Skin epidermis (tissue), 12 donors: ENCODE results near the gene MPHOSPH10.
"Not testable (repeated sequence)": the region's sequence is repeated elsewhere in the genome, so short reads cannot be mapped to it uniquely, and the experiment has no call there.

ENCODE experiments used
- H3K27ac ChIP-seq, 21 experiments: fragments of 200-600 bp; sonication (generic) in 11 of 21; one replicate each; pipeline ENCODE4 v1.5.0; 2020; ENCODE audit warnings: mild to moderate bottlenecking in 3 of 21, inconsistent platforms in 2 of 21, moderate library complexity in 2 of 21
- H3K4me3 ChIP-seq, 7 experiments: fragments of 200-600 bp; sonication (generic) in 2 of 7; one replicate each; pipeline ENCODE4 v1.5.0; 2020; ENCODE audit warnings: inconsistent platforms in 2 of 7, mild to moderate bottlenecking in 2 of 7, moderate library complexity in 1 of 7

The MPHOSPH10 gene

GRCh38 chr2:71157124-71157793 is 26.8 kb downstream of the MPHOSPH10 start:
- H3K4me3 ChIP-seq = no peak overlapping the region
- no peak overlapping the region for H3K27ac ChIP-seq

GRCh38 chr2:71166812-71167211 is 36.4 kb downstream of the MPHOSPH10 start:
- H3K4me3 ChIP-seq = no peak overlapping the region
- H3K27ac ChIP-seq = no peak overlapping the region

DNA sequence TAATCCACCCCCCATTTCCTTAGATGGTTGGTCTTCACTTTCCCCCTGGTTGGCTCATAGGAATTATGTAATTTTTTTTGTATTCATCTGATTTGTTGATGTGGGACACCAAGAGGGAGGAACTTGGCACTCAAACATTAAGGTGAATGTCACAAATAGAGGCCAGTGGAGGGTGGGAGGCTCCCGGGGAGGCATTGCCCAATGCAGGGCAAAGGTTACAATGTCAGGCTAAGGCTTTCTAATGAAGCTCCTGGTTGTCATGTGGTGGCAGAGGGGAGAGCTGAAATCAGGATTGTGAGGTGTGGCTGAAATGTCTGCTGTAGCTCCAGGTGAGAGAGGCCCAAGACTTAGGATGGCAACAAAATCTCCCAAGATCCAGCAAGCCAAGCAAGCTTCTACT is 42.7 kb downstream of the MPHOSPH10 start:
- no peak overlapping the region for H3K4me3 ChIP-seq
- no peak overlapping the region for H3K27ac ChIP-seq

DNA sequence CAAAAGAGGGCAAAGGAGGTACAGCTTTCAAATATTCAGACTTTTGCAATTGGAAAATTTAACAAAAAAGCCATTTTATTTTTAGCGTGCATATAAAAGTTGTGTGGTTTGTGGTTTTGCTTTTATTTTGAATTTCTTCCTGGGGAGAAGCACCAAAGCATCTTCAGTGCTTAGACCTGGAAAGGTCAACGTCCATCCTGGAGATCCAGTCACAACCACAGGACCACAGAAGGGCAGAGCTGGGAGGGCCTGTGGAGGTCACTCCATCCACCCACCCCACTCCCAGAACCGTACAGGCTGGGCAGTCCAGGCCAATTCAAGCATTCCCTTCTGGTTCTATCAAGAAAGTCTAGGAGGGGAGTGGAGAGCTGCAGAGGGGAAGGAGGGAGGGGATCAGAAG is 43.8 kb downstream of the MPHOSPH10 start:
- H3K27ac ChIP-seq = no peak overlapping the region
- no peak overlapping the region for H3K4me3 ChIP-seq

GRCh38 chr2:71178836-71179235 is 48.4 kb downstream of the MPHOSPH10 start:
- H3K4me3 ChIP-seq, H3K27ac ChIP-seq: not testable (repeated sequence)

DNA sequence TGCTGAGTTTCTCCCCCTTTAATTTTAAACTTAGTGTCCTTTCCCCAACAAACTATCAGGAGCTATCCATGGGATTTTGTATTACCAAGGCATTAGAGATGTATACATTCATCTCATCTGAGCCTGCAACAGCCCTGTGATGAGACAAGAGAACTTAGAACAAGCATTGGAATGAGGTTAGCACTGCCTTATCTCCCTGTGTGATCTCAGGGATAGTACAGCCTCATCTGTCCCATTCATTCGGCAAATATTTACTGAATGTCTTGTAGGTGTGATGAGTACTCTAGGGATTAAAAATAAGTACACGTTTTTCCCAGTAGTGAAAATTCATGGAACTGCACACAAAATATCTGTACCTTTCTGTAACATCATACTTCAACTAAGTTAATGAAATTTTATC is 50.9 kb downstream of the MPHOSPH10 start:
- H3K4me3 ChIP-seq = no peak overlapping the region
- H3K27ac ChIP-seq = no peak overlapping the region

- not testable (repeated sequence) for H3K27ac ChIP-seq, H3K4me3 ChIP-seq
These were observed 53.1 kb downstream of the MPHOSPH10 start for GRCh38 chr2:71183306-71184115.

- Histone ChIP-seq H3K4me3 (no peak overlapping the region), H3K27ac (no peak overlapping the region)
These were observed 56.5 kb downstream of the MPHOSPH10 start for GRCh38 chr2:71186973-71187372.

DNA sequence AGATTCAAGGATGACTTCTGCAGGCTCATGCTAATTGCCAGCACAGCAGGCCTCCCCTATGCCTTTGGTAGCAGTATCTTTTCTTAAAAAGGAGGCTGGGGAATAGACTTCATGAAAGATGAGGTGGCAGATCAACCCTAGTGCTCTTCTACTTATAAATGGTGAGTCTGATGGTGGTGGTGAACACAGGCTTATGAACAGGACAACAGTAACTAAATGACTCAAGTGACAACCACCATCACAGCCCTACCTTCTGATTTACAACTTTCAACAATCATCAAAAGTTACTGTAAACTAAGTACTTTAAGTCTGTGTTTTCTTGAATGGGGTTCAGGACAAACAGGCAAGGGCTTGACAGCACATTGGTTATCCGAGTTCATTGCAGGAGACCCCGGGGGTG is 57.2 kb downstream of the MPHOSPH10 start:
- no peak overlapping the region for H3K4me3 ChIP-seq
- no peak overlapping the region for H3K27ac ChIP-seq

DNA sequence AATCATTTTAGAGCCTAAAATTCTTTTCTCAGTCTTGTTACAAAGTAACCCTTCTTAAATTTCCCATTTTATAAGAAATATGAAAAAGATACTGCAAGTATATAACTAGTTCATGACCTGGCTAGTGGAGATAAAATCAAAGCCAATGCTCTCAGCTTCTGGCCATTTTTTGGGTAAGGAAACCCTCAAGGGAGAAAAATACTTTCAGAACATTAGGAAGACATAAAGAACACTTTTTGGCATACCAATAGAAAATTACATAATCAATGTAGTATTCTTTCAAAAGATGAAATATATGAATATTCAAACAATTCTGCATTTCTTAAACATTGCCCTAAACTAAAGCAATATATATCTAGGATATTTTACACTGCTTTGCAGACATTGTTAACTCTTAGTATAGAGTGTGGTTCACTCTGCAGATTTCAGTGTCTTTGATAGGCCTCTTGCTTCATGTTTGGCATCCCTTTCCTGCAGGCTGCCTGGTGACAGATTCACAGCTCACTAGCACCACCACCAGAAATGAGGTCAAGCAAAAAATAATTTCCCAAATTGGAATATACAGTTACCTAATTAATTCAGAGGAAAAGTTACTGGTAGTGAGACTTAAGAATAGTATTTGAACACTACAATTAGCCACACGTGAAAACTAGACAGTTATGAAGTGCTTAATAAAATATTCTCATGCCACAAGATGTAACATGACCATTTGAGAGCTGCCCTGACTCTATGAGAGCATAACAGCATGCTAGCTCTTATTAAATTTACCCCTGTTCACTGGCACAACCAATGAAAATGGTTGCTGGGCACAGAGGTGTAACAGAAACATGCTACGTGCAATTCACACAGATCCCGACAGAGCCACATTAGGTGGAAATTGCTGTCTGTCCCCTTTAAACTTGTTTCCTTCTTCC is 60.5 kb downstream of the MPHOSPH10 start:
- no peak overlapping the region for H3K4me3 ChIP-seq
- H3K27ac ChIP-seq = no peak overlapping the region

DNA sequence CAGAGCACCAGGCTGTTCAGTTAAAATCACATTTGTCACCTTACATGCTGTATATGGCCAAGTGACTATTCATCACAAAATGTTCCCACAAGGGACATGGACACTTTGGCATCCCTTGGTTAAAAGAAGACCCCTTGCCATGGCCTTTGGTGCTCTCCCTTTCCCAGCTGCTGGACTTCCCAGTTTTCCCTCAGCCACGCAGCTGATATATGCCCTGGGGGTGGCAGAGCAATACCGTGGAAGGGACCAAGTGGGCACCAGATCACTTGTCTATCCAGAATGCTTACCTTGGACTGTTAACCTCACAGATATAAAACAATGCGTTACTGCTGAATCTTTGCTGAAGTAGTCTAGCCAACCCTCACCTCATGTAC is 61.1 kb downstream of the MPHOSPH10 start:
- H3K4me3 ChIP-seq = no peak overlapping the region
- H3K27ac ChIP-seq = no peak overlapping the region
